ENCODE data around the gene GRIN1. TPM values are rescaled to one million over a fixed set of nuclear protein-coding genes. Genes with fewer than 3 reads are reported as not detected.
A peak's percentile ranks its signal among the peaks of the same experiment; 100 is the strongest.

The GRIN1 gene
- total RNA-seq, 4 donors from 2014 or later: not detected

DNA sequence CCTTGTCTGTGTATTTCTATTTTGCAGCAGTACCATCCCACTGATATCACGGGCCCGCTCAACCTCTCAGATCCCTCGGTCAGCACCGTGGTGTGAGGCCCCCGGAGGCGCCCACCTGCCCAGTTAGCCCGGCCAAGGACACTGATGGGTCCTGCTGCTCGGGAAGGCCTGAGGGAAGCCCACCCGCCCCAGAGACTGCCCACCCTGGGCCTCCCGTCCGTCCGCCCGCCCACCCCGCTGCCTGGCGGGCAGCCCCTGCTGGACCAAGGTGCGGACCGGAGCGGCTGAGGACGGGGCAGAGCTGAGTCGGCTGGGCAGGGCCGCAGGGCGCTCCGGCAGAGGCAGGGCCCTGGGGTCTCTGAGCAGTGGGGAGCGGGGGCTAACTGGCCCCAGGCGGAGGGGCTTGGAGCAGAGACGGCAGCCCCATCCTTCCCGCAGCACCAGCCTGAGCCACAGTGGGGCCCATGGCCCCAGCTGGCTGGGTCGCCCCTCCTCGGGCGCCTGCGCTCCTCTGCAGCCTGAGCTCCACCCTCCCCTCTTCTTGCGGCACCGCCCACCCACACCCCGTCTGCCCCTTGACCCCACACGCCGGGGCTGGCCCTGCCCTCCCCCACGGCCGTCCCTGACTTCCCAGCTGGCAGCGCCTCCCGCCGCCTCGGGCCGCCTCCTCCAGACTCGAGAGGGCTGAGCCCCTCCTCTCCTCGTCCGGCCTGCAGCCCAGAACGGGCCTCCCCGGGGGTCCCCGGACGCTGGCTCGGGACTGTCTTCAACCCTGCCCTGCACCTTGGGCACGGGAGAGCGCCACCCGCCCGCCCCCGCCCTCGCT lies 29.0 kb downstream of the GRIN1 start:
- Histone ChIP-seq H3K27ac (no peak overlapping the region), H3K36me3 (no peaks in the 10 kb centered on the region), H3K27me3 (peaks cover 31% of the 10 kb centered on the region), H3K4me3 (replicated peaks in 1 of 3) (peak overlapping the region in 1 of 3 donors; percentile 17), H3K4me1 (peaks cover 11 to 31% of the 10 kb centered on the region in 2 donors), H3K9me3 (no peaks in the 10 kb centered on the region)
- intact Hi-C loops (cut with DNase I): no loop called here
- TF ChIP-seq, protein P1, sequence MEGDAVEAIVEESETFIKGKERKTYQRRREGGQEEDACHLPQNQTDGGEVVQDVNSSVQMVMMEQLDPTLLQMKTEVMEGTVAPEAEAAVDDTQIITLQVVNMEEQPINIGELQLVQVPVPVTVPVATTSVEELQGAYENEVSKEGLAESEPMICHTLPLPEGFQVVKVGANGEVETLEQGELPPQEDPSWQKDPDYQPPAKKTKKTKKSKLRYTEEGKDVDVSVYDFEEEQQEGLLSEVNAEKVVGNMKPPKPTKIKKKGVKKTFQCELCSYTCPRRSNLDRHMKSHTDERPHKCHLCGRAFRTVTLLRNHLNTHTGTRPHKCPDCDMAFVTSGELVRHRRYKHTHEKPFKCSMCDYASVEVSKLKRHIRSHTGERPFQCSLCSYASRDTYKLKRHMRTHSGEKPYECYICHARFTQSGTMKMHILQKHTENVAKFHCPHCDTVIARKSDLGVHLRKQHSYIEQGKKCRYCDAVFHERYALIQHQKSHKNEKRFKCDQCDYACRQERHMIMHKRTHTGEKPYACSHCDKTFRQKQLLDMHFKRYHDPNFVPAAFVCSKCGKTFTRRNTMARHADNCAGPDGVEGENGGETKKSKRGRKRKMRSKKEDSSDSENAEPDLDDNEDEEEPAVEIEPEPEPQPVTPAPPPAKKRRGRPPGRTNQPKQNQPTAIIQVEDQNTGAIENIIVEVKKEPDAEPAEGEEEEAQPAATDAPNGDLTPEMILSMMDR (IDR thresholded peaks at IDR 0.05): no peak
- TF ChIP-seq POLR2A (IDR thresholded peaks at IDR 0.05): no peak
- 4 to 7% methylated on average over 3 to 11 of the region's 57 CpGs for WGBS, 2 donors
- no peak for DNase-seq

DNA sequence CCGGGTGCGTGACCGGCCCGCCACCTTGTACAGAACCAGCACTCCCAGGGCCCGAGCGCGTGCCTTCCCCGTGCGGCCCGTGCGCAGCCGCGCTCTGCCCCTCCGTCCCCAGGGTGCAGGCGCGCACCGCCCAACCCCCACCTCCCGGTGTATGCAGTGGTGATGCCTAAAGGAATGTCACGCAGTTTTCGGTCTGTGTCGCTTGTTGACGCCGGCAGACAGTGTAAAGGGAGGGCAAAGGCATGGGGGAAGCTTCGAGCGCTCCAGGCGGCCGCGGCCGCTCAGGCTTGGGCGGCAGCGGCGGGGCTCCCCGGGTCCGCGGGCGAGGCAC lies 29.6 kb downstream of the GRIN1 start:
- H3K4me3 ChIP-seq (replicated peaks in 1 of 3): peak overlapping the region in 1 of 3 donors; percentile 17
- TF ChIP-seq, protein P1 (IDR thresholded peaks at IDR 0.05): no peak
- TF ChIP-seq POLR2A (IDR thresholded peaks at IDR 0.05): no peak
- H3K27me3 ChIP-seq: peaks cover 31% of the 10 kb centered on the region
- DNase-seq: no peak
- WGBS, 2 donors: 0 to 2% methylated on average over 1 to 10 of the region's 36 CpGs
- intact Hi-C loops (cut with DNase I): no loop called here
- H3K27ac ChIP-seq: no peak overlapping the region
- no peaks in the 10 kb centered on the region for H3K36me3 ChIP-seq
- H3K9me3 ChIP-seq: no peaks in the 10 kb centered on the region
- peaks cover 7 to 26% of the 10 kb centered on the region in 2 donors for H3K4me1 ChIP-seq

DNA sequence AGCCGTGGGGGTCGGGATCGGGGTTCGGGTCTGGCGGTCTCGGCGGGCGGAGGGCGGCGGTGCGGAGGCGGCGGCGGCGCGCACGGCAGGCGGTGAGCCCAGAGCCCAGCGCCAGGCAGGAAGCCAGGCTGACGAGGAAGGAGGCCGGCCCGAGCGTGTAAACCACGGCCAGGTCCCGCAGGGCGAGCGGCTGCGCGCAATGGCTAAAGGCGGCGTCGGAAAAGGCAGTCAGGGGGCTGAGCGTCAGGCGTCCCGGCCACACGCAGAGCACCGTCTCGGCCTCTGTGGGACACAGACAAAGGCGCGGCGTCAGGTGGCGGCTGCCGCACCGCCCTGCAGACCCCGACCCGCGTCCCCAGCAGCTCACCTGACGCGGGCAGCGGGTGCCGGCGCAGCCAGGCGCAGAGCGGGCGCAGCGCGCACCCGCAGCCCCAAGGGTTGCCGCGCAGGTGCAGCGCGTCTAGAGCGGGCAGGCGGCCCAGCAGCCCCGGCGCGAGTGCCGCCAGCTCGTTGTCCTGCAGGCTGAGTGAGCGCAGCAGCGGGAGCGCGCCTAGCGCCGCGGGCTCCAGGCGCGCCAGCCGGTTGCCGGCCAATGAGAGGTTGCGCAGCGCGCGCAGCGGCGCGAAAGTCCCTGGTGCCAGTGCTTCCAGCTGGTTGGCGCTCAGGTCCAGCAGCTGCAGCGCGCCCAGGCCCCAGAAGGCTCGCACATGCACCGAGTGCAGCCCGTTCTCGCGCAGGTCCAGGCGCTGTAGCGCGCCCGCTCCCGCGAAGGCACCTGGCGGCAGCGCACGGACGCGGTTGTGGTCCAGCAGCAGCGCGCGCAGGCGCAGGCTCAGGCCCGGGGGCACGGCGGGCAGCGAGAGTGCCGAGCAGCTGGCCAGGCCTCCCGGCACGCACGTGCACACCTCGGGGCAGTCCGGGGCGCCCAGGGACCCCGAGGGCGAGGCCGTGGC lies 30.2 kb downstream of the GRIN1 start:
- no peak for DNase-seq
- intact Hi-C loops (cut with DNase I): no loop called here
- Histone ChIP-seq H3K9me3 (no peaks in the 10 kb centered on the region), H3K4me1 (peaks cover 7 to 26% of the 10 kb centered on the region in 2 donors), H3K36me3 (no peaks in the 10 kb centered on the region), H3K27ac (no peak overlapping the region), H3K27me3 (peaks cover 27% of the 10 kb centered on the region), H3K4me3 (replicated peaks in 1 of 3) (peak overlapping the region in 1 of 3 donors; percentile 17)
- TF ChIP-seq POLR2A (IDR thresholded peaks at IDR 0.05): no peak
- TF ChIP-seq, protein P1 (IDR thresholded peaks at IDR 0.05): no peak
- 2 to 3% methylated on average over 7 to 13 of the region's 124 CpGs for WGBS, 2 donors

DNA sequence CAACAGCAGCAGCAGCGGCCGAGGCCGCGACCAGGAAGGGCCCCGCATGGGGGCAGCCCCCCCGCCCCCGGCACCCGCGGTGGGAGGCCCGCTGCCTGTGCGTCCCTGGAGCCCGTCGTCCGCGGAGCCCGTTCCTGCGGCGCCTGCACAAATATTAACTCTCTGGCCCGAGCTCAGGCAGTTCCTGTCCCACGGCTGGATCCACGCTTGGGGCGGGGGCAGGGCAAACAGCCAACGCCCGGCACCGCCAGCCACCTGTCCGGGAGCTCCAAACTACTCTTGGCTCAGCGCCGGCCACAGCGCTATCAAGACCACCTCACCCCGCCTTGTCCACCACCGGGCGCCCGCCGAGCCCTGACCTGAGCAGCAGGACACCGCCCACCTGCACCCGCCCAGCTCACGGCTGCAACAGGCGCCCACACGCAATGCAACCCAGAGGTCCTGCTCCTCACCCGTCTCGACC lies 31.0 kb downstream of the GRIN1 start, which contains the start of gene LRRC26:
TSS of gene LRRC26 (minus strand) at position 156 of the 463 bp plus-strand sequence. CDS start at position 48, 108 bp downstream.
- H3K4me1 ChIP-seq: peaks cover 7 to 26% of the 10 kb centered on the region in 2 donors
- TF ChIP-seq, protein P1 (IDR thresholded peaks at IDR 0.05): no peak
- TF ChIP-seq POLR2A (IDR thresholded peaks at IDR 0.05): no peak
- 13 to 18% methylated on average over 6 to 15 of the region's 41 CpGs for WGBS, 2 donors
- intact Hi-C loops (cut with DNase I): no loop called here
- DNase-seq: no peak
- no peaks in the 10 kb centered on the region for H3K9me3 ChIP-seq
- H3K36me3 ChIP-seq: no peaks in the 10 kb centered on the region
- no peak within 1 kb of the TSS for H3K27ac ChIP-seq
- H3K27me3 ChIP-seq: peaks cover 24% of the 10 kb centered on the region
- no peak within 1 kb of the TSS for H3K4me3 ChIP-seq (replicated peaks in 1 of 3)

Data from thyroid gland (tissue), 4 donors.